Measurements from ENCODE around the gene VSTM1.

- TF ChIP-seq, protein P1, sequence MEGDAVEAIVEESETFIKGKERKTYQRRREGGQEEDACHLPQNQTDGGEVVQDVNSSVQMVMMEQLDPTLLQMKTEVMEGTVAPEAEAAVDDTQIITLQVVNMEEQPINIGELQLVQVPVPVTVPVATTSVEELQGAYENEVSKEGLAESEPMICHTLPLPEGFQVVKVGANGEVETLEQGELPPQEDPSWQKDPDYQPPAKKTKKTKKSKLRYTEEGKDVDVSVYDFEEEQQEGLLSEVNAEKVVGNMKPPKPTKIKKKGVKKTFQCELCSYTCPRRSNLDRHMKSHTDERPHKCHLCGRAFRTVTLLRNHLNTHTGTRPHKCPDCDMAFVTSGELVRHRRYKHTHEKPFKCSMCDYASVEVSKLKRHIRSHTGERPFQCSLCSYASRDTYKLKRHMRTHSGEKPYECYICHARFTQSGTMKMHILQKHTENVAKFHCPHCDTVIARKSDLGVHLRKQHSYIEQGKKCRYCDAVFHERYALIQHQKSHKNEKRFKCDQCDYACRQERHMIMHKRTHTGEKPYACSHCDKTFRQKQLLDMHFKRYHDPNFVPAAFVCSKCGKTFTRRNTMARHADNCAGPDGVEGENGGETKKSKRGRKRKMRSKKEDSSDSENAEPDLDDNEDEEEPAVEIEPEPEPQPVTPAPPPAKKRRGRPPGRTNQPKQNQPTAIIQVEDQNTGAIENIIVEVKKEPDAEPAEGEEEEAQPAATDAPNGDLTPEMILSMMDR (IDR thresholded peaks at IDR 0.05; ENCODE audit: low read depth, low read length, missing input control): no peak
- TF ChIP-seq NR2F2 (IDR thresholded peaks at IDR 0.05) (no peak), ZBTB33 (IDR thresholded peaks at IDR 0.05) (no peak), REST (IDR thresholded peaks at IDR 0.05) (no peak), TAF1 (conservative IDR thresholded peaks at IDR 0.05) (no peak), YY1 (IDR thresholded peaks at IDR 0.05) (no peak), SP1 (IDR thresholded peaks at IDR 0.05) (no peak), JUND (IDR thresholded peaks at IDR 0.05) (no peak), RAD21 (IDR thresholded peaks at IDR 0.05) (no peak), GABPA (IDR thresholded peaks at IDR 0.05 in 1 of 2, conservative IDR thresholded peaks at IDR 0.05 in 1 of 2) (no peak), EGR1 (IDR thresholded peaks at IDR 0.05; ENCODE audit: low read depth in 2 of 2) (no peak), MAX (IDR thresholded peaks at IDR 0.05) (no peak)
- TF ChIP-seq, protein P2, sequence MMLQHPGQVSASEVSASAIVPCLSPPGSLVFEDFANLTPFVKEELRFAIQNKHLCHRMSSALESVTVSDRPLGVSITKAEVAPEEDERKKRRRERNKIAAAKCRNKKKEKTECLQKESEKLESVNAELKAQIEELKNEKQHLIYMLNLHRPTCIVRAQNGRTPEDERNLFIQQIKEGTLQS (IDR thresholded peaks at IDR 0.05): no peak
These were observed 44.3 kb upstream of the VSTM1 start for GRCh38 chr19:54107876-54108490.
